Common myeloid progenitor, CD34-positive (primary cell): ENCODE results near the gene TENT5A. TPM values are rescaled to one million over a fixed set of nuclear protein-coding genes. Genes with fewer than 3 reads are reported as not detected.

Experiments used
- CTCF ChIA-PET: fragments of 350-600 bp; sonication (Branson Sonifier 250); formaldehyde crosslinking; loops from one replicate; lab custom pipeline; 2021; ENCODE audit warnings: antibody characterized with exemption; lab: Charles Lee
- POLR2A ChIA-PET: fragments of 350-600 bp; sonication (Branson Sonifier 250); formaldehyde crosslinking; loops from one replicate; lab custom pipeline; 2021; ENCODE audit warnings: antibody characterized with exemption; lab: Charles Lee
- DNase-seq, 3 donors: peaks; one replicate each; pipeline versions ENCODE4 v3.0.0 to v3.0.0-alpha.2; 2013
- H3K27ac ChIP-seq, 2 experiments: 1 replicate in 1 of 2; 2 replicates in 1 of 2; pipeline ENCODE4 v1.7.0; 2013; ENCODE audit warnings: inconsistent platforms in 2 of 2, low read length in 2 of 2, mild to moderate bottlenecking in 2 of 2, low read depth in 1 of 2, moderate library complexity in 1 of 2; ENCODE audit not compliant: severe bottlenecking in 2 of 2, insufficient read depth in 1 of 2, poor library complexity in 1 of 2
- H3K27me3 ChIP-seq, 5 experiments: replicated peaks in 2 of 5; 1 replicate in 3 of 5; 2 replicates in 2 of 5; pipeline versions ENCODE4 v1.6.1 to v1.7.0; 2013; ENCODE audit warnings: low read length in 4 of 5, mild to moderate bottlenecking in 2 of 5, moderate library complexity in 2 of 5, inconsistent platforms in 1 of 5; ENCODE audit not compliant: insufficient read depth in 5 of 5, control insufficient read depth in 4 of 5
- H3K36me3 ChIP-seq, 4 experiments: 1 replicate in 2 of 4; 2 replicates in 2 of 4; pipeline versions ENCODE4 v1.6.1 to v1.7.0; 2013; ENCODE audit warnings: low read length in 3 of 4, control low read depth in 1 of 4, mild to moderate bottlenecking in 1 of 4; ENCODE audit not compliant: control insufficient read depth in 4 of 4, insufficient read depth in 4 of 4
- H3K4me1 ChIP-seq, 4 experiments: 1 replicate in 3 of 4; 2 replicates in 1 of 4; pipeline versions ENCODE4 v1.6.1 to v1.7.1; 2013; ENCODE audit warnings: low read length in 3 of 4, mild to moderate bottlenecking in 3 of 4, control low read depth in 1 of 4, inconsistent platforms in 1 of 4, moderate library complexity in 1 of 4; ENCODE audit not compliant: control insufficient read depth in 4 of 4, insufficient read depth in 4 of 4; ENCODE audit errors: control extremely low read depth in 1 of 4
- H3K4me3 ChIP-seq, 7 experiments: 1 replicate in 4 of 7; 2 replicates in 3 of 7; pipeline versions ENCODE4 v1.5.1 to v1.7.0; 2013; ENCODE audit warnings: mild to moderate bottlenecking in 7 of 7, low read length in 6 of 7, moderate library complexity in 6 of 7, inconsistent platforms in 2 of 7, low read depth in 2 of 7, control low read depth in 1 of 7; ENCODE audit not compliant: insufficient read depth in 4 of 7, control insufficient read depth in 1 of 7; ENCODE audit errors: extremely low read depth in 1 of 7
- H3K9me3 ChIP-seq, 5 experiments: 1 replicate in 4 of 5; 2 replicates in 1 of 5; pipeline versions ENCODE4 v1.6.1 to v1.7.1; 2013; ENCODE audit warnings: low read length in 4 of 5, mild to moderate bottlenecking in 2 of 5, inconsistent platforms in 1 of 5, low read depth in 1 of 5, moderate library complexity in 1 of 5; ENCODE audit not compliant: control insufficient read depth in 4 of 5, insufficient read depth in 2 of 5; ENCODE audit errors: control extremely low read depth in 1 of 5
- WGBS: methylation state at CpG from one replicate; pipeline ENCODE4 v1.1.5; 2013; ENCODE audit not compliant: insufficient coverage; 5-methylcytosine and 5-hydroxymethylcytosine counted together
- polyA plus RNA-seq: library from polyadenylated mRNA; unstranded; fragments of 120-200 nt; gene quantifications from one replicate; pipeline ENCODE4 v1.2.1, GENCODE V29; 2013

TENT5A gene
- 19.8 TPM for polyA plus RNA-seq

- H3K27me3 ChIP-seq: no peaks in the 10 kb centered on the region
- peaks cover 3 to 21% (median 3%) of the 10 kb centered on the region in 4 experiments for H3K36me3 ChIP-seq
- DNase-seq: peak; percentile 91 to 97 (median 96)
- H3K4me1 ChIP-seq: peaks cover 21 to 46% (median 35%) of the 10 kb centered on the region in 4 experiments
- under 1% methylated on average over 48 of the region's 77 CpGs for WGBS
- H3K9me3 ChIP-seq: no peaks in the 10 kb centered on the region
- H3K27ac ChIP-seq: peak within 1 kb of the TSS; percentile 70 to 80
- H3K4me3 ChIP-seq: peak within 1 kb of the TSS; percentile 84 to 99 (median 95)
- POLR2A ChIA-PET: interaction anchor here (0.6 to 2.6 kb wide), 4 partner anchors 15 to 75 kb away, joined by 3 to 11 read pairs (median 4); no protein-coding TSS in a partner anchor
- CTCF ChIA-PET: interaction anchor here (0.8 to 4.0 kb wide), 11 partner anchors 8 to 60 kb away, joined by 3 to 24 read pairs (median 4); no protein-coding TSS in a partner anchor
Observed at GRCh38 chr6:81752084-81752920, at the start of gene TENT5A. TENT5A (minus strand) TSS chr6:81752681; CDS start chr6:81752141, 540 bp downstream.

GRCh38 chr6:81801489-81801888 lies 49.0 kb upstream of the TENT5A start:
- ChIA-PET POLR2A (no interaction called here), CTCF (interaction anchor here (0.7 to 1.5 kb wide), 3 partner anchors 9 to 16 kb away, joined by 3 to 5 read pairs (median 3); no protein-coding TSS in a partner anchor)

GRCh38 chr6:81800666-81801065 lies 48.2 kb upstream of the TENT5A start:
- H3K4me1 ChIP-seq: peaks cover 0 to 10% (median 4%) of the 10 kb centered on the region in 4 experiments
- no peaks in the 10 kb centered on the region for H3K36me3 ChIP-seq
- DNase-seq: no peak
- ChIA-PET POLR2A (no interaction called here), CTCF (interaction anchor here (1.3 to 1.5 kb wide), 3 partner anchors 10 to 26 kb away, joined by 3 to 5 read pairs (median 4); no protein-coding TSS in a partner anchor)
- H3K27me3 ChIP-seq: no peaks in the 10 kb centered on the region
- peaks cover 0 to 3% (median 0%) of the 10 kb centered on the region in 5 experiments for H3K9me3 ChIP-seq
- H3K27ac ChIP-seq: no peak overlapping the region
- H3K4me3 ChIP-seq: no peak overlapping the region
- WGBS: no CpG with 5 or more reads among the region's 3 CpGs

More at GRCh38 chr6:81801489-81801888, 49.0 kb upstream of the TENT5A start:
- no peak for DNase-seq
- H3K36me3 ChIP-seq: no peaks in the 10 kb centered on the region
- no peaks in the 10 kb centered on the region for H3K27me3 ChIP-seq
- 92% methylated on average over 2 of the region's 3 CpGs for WGBS
- H3K4me1 ChIP-seq: peaks cover 0 to 10% (median 4%) of the 10 kb centered on the region in 4 experiments
- H3K27ac ChIP-seq: no peak overlapping the region
- peaks cover 0 to 1% (median 0%) of the 10 kb centered on the region in 5 experiments for H3K9me3 ChIP-seq
- no peak overlapping the region for H3K4me3 ChIP-seq

GRCh38 chr6:81799323-81799722 lies 46.8 kb upstream of the TENT5A start:
- H3K9me3 ChIP-seq: peaks cover 0 to 3% (median 0%) of the 10 kb centered on the region in 5 experiments
- ChIA-PET POLR2A (no interaction called here), CTCF (interaction anchor here (1.3 kb wide), 1 partner anchor 20 kb away, joined by 3 read pairs; no protein-coding TSS in a partner anchor)
- no CpG with 5 or more reads among the region's 1 CpG for WGBS
- no peak overlapping the region for H3K27ac ChIP-seq
- H3K27me3 ChIP-seq: no peaks in the 10 kb centered on the region
- no peak for DNase-seq
- peaks cover 0 to 10% (median 4%) of the 10 kb centered on the region in 4 experiments for H3K4me1 ChIP-seq
- no peak overlapping the region for H3K4me3 ChIP-seq
- H3K36me3 ChIP-seq: no peaks in the 10 kb centered on the region

GRCh38 chr6:81797591-81797990 lies 45.1 kb upstream of the TENT5A start:
- CTCF ChIA-PET: no interaction called here
- DNase-seq: peak in 2 of 3 donors; percentile 52 to 57
- no peak overlapping the region for H3K27ac ChIP-seq
- peaks cover 0 to 3% (median 0%) of the 10 kb centered on the region in 5 experiments for H3K9me3 ChIP-seq
- no peaks in the 10 kb centered on the region for H3K36me3 ChIP-seq
- H3K4me3 ChIP-seq: no peak overlapping the region
- no CpG with 5 or more reads among the region's 1 CpG for WGBS
- POLR2A ChIA-PET: no interaction called here
- H3K4me1 ChIP-seq: peaks cover 0 to 16% (median 5%) of the 10 kb centered on the region in 4 experiments
- H3K27me3 ChIP-seq: no peaks in the 10 kb centered on the region

GRCh38 chr6:81795890-81796289 lies 43.4 kb upstream of the TENT5A start:
- Histone ChIP-seq H3K4me3 (no peak overlapping the region), H3K4me1 (peaks cover 0 to 16% (median 5%) of the 10 kb centered on the region in 4 experiments), H3K36me3 (no peaks in the 10 kb centered on the region), H3K27me3 (no peaks in the 10 kb centered on the region), H3K27ac (no peak overlapping the region), H3K9me3 (peaks cover 0 to 3% (median 0%) of the 10 kb centered on the region in 5 experiments)
- DNase-seq: no peak
- WGBS: 100% methylated on average over 1 of the region's 1 CpG
- POLR2A ChIA-PET: interaction anchor here (1.0 kb wide), 1 partner anchor 44 kb away, joined by 3 read pairs; no protein-coding TSS in a partner anchor
- CTCF ChIA-PET: no interaction called here
